Adrenal gland (tissue), 5 donors: ENCODE measurements around the gene PTPA.

ENCODE experiments used
- CTCF ChIP-seq, 6 experiments: fragments of 450-650 bp in 4 of 6; fragments of 200-600 bp in 2 of 6; sonication (generic) in 1 of 6; IDR thresholded peaks; 1 replicate in 5 of 6; 2 replicates in 1 of 6; pipeline versions ENCODE4 v1.5.1 to v1.8.0; 2016 to 2021; ENCODE audit warnings: antibody characterized with exemption in 6 of 6, mild to moderate bottlenecking in 2 of 6, moderate library complexity in 1 of 6
- POLR2A ChIP-seq, 2 donors: fragments of 450-650 bp; IDR thresholded peaks; one replicate each; pipeline ENCODE4 v1.6.1; 2017; ENCODE audit warnings: antibody characterized with exemption in 2 of 2, mild to moderate bottlenecking in 2 of 2, moderate library complexity in 1 of 2
- donor health status: DM: no; HTN: no; CAD: no.

- no peak for TF ChIP-seq CTCF (IDR thresholded peaks at IDR 0.05)
- no peak for TF ChIP-seq POLR2A (IDR thresholded peaks at IDR 0.05)
Measured at GRCh38 chr9:129162497-129163197, 51.4 kb downstream of the PTPA start.
